ENCODE measurements around the gene DNAAF3.

- TF ChIP-seq EZH2 (IDR thresholded peaks at IDR 0.05) (no peak), POLR2AphosphoS5 (IDR thresholded peaks at IDR 0.05; ENCODE audit: borderline replicate concordance, low read depth, low read length) (no peak), FOXP2 (optimal IDR thresholded peaks at IDR 0.05; ENCODE audit: control extremely low read depth, extremely low read length, insufficient read depth) (no peak)
Observed at GRCh38 chr19:55118401-55118991, 47.9 kb downstream of the DNAAF3 start.

All from SK-N-MC (cell line).